Measurements from ENCODE around the gene ELOB. TPM values are rescaled to one million over a fixed set of nuclear protein-coding genes. Genes with fewer than 3 reads are reported as not detected.

Gene ELOB
- total RNA-seq, 2 experiments from 2014 or later: 165 to 175 TPM

DNA sequence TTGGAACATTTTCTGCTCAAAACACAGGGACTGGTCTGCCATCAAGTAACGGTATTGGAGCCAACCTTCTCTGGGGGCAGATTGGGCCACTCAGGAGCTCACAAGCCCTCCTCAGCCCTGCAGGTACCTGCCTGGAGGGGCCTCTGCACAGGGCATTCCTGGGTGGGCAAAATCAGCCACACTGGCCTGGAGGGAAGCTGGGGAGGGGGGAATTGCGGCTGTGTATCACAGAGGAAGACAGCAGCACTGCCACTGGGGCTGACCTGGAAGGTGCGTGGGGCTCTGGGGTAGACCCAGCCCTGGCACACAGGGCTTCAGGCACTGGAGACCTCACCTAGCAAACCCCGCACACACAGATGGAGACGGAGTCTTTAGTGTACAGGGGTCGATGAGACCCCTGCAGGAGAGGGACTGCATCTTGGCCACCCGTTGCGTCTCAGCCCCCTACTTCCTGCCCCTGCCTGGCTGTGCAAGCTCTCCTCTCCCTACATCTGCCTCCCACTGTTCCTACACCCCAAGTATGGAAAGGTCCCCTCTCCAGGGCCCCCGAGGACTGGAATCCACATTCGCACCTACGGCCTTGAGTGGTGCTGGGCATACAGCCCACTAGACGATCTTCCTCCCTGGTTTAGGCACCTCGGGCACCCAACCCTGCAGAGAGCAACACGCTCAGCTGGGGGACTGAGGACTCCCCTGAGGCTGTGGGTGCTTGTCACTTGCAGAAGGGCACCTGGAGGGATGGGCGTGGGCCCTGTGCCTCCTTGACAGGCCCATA, 31.8 kb downstream of the ELOB start:
- POLR2A ChIA-PET: no interaction called here
- intact Hi-C loops (cut with micrococcal nuclease): no loop called here

DNA sequence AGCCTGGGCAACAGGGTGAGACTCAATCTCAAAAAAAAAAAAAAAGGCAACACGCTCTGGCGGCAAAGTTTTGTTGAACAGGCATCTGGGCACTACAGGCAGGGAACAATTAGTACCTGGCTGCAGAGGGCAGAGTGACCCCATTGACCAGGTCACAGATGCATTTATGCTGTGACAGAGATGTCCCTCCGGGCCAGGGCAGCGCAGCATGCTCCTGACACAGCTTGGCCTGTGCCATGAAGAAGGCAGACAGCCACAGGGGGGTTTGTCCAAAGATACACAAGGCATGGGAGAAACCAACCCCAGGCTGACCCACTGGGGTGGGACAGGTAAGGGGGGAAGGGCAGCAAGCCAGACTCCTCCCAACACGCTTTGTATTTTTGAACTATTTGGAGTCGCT, 32.4 kb downstream of the ELOB start:
- intact Hi-C loops (cut with micrococcal nuclease): no loop called here
- Mint-ChIP-seq H3K27ac (no peak overlapping the region), H3K4me1 (ENCODE audit: low read depth) (no peaks in the 10 kb centered on the region), H3K9me3 (no peaks in the 10 kb centered on the region), H3K4me3 (no peak overlapping the region), H3K36me3 (no peaks in the 10 kb centered on the region), H3K27me3 (no peaks in the 10 kb centered on the region)
- POLR2A ChIA-PET: no interaction called here
- DNase-seq: no peak
- CTCF ChIA-PET: no interaction called here

More for the DNA sequence above, 31.8 kb downstream of the ELOB start:
- no peaks in the 10 kb centered on the region for H3K27me3 Mint-ChIP-seq
- CTCF ChIA-PET: no interaction called here
- H3K4me1 Mint-ChIP-seq (ENCODE audit: low read depth): peaks cover 3% of the 10 kb centered on the region
- DNase-seq: no peak
- H3K4me3 Mint-ChIP-seq: no peak overlapping the region
- H3K36me3 Mint-ChIP-seq: no peaks in the 10 kb centered on the region
- H3K9me3 Mint-ChIP-seq: no peaks in the 10 kb centered on the region
- H3K27ac Mint-ChIP-seq: no peak overlapping the region

DNA sequence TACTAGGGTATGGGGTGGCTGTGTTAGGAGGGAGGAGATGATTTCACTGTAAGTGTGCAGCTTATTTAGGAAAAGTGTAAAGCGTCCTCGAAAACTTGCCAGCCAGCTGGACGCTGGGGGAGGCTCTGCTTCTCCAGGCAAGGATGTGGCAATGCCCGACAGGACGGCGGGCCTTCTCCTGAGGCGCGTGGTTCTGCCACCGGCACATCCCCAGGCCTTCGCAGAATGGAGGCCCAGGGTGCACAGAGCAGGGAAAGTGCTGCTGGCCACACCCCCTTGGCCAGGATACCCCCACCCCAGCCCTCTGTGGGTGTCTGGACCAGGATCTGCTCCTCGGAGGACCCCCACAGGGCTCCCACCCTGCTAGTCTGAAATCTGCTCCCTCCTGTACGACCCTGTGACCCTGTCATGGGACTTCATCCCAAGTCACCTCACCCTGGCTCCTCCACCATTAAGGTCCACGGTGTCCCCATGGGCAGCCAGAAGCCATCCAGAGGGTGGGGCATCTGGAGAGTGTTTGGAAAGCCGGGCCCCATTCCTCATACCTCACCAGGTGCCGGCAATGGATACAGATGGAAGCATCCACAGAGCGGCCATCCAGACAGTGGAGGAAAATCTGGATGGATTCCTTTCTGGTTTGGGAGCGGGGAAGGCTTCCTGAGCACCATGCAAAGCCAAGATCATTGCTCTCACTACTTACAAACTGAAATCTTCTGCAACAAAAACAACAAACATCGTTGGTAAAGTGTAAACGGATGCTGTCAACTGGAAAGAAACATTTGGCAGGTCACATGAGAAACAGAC, 33.9 kb downstream of the ELOB start:
- Mint-ChIP-seq H3K9me3 (no peaks in the 10 kb centered on the region), H3K27me3 (no peaks in the 10 kb centered on the region), H3K27ac (no peak overlapping the region), H3K4me3 (no peak overlapping the region), H3K36me3 (no peaks in the 10 kb centered on the region), H3K4me1 (ENCODE audit: low read depth) (no peaks in the 10 kb centered on the region)
- CTCF ChIA-PET: no interaction called here
- intact Hi-C loops (cut with micrococcal nuclease): no loop called here
- POLR2A ChIA-PET: interaction anchor here (0.9 kb wide), 1 partner anchor 9 kb away, joined by 3 read pairs; no protein-coding TSS in a partner anchor
- no peak for DNase-seq

DNA sequence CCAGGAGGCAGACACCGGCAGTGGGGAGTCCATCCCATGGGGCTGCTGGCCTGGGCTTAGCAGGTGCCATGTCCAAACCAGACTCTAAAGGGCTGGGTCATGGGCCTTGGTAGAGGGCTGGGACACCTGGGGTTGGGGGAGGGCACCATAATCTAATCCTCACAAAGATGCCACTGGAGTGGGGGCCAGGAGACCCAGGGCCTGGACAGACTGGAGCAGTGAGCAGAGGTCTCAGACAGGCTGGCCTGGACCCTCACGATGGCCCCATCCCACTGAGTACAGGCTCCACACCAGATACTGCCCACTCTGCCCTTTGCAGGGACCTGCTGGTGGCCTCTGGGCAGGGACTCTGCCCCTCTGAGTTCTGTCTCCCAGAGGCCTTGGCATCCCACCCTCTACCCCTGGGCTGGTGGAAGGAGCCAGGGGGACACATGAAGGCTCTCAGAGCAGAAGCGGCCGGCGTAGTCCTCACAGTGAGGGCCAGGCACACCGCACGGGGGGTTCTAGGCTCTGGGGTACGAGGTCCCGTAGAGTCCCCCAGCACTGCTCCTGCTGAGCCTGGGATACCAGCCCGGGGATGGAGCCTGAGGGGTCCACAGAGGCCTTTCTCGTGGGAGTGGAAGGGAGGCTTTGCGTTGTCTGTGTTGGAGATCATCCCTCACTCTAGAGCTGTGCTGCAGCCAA, 34.6 kb downstream of the ELOB start:
- Mint-ChIP-seq H3K27me3 (no peaks in the 10 kb centered on the region), H3K4me1 (ENCODE audit: low read depth) (no peaks in the 10 kb centered on the region)
- CTCF ChIA-PET: no interaction called here

DNA sequence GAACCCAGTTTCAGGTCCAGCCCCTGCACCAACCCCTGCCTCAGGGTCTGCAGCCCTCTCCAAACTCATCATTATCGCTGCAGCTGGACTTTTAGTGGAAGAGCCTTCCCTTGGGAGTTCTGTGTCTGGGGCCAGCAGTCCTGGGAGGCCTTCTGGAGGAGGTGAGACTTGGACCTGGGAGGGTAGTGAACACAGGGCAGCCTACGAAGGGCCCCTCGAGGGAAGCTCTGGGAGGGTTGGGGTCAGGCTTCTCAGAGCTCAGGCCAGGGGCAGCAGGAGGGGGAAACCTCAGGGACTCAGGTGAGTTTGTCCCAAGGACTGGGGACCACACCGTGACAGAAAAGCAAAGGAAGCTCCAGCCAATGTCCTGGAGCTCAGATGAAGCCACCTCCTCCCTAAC, 35.9 kb downstream of the ELOB start:
- no peak for DNase-seq
- CTCF ChIA-PET: no interaction called here
- Mint-ChIP-seq H3K9me3 (no peaks in the 10 kb centered on the region), H3K27ac (no peak overlapping the region), H3K27me3 (no peaks in the 10 kb centered on the region), H3K36me3 (no peaks in the 10 kb centered on the region), H3K4me3 (no peak overlapping the region), H3K4me1 (ENCODE audit: low read depth) (no peaks in the 10 kb centered on the region)
- POLR2A ChIA-PET: no interaction called here
- intact Hi-C loops (cut with micrococcal nuclease): no loop called here

More for the DNA sequence above, 34.6 kb downstream of the ELOB start:
- no peaks in the 10 kb centered on the region for H3K36me3 Mint-ChIP-seq
- DNase-seq: no peak
- intact Hi-C loops (cut with micrococcal nuclease): no loop called here
- POLR2A ChIA-PET: interaction anchor here (0.9 kb wide), 1 partner anchor 9 kb away, joined by 3 read pairs; no protein-coding TSS in a partner anchor
- H3K27ac Mint-ChIP-seq: no peak overlapping the region
- no peaks in the 10 kb centered on the region for H3K9me3 Mint-ChIP-seq
- no peak overlapping the region for H3K4me3 Mint-ChIP-seq

DNA sequence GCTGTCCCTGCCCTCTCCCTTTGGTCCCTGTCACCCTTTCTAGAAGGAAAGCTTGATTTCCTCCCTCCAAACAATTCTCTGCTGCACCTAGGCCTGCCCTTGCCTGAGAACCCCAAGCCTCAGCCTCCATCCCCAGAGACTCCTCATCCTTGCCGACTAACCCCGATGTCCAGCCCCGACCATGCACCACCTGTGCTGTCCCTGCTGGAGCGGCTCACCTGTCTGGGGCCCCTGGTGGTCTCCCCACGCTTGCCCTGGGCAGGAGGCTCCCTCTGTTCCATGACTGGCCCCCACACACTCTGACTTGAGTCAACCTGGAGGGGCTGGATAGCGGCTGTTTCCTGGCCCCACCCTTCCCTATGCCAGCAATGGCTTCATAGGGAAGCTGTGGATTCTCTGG, 36.6 kb downstream of the ELOB start:
- intact Hi-C loops (cut with micrococcal nuclease): no loop called here
- ChIA-PET CTCF (no interaction called here), POLR2A (interaction anchor here (0.7 kb wide), 1 partner anchor 234 kb away, joined by 3 read pairs; no protein-coding TSS in a partner anchor)
- no peaks in the 10 kb centered on the region for H3K9me3 Mint-ChIP-seq
- H3K27me3 Mint-ChIP-seq: no peaks in the 10 kb centered on the region
- H3K36me3 Mint-ChIP-seq: no peaks in the 10 kb centered on the region
- DNase-seq: no peak
- no peak overlapping the region for H3K4me3 Mint-ChIP-seq
- no peaks in the 10 kb centered on the region for H3K4me1 Mint-ChIP-seq (ENCODE audit: low read depth)
- no peak overlapping the region for H3K27ac Mint-ChIP-seq

DNA sequence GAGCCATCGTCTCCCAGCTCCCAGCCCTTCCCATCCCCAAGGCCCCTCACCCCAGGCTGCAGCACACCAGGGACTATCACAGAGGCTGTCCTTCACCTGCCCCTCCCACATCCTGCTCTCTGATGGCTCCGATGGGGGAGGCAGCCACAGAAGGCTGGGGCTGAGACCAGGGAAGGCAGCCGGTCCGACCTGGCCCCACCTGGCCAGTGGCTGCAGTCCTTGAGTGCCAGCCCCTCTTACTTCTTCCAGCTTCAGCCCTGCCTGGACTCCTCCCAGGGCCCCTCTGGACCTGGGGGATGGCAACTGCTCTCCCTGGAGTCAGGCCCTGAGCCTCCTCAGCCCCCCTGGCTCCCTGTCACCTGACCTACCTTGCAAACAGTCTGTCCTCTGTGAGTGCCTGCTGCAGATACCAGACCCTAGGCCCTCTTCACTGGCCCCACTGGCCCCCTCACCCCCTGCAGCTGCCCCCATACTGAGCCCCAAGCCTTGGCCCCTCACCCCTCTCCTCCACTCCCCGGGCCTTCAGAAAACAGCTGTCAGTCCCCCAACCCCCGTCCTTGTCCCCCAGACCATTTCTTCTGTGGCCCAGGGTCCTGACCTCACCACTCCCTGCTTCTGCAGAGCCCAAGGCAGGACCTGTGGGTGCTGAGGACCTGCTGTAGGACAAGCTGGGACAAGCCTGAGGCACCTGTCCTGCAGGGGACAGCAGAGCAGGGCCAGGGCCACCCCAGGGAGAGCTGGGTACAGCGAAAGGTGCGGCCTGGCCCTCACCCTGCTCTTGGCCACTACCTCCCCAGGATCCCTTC, 37.3 kb downstream of the ELOB start:
- Mint-ChIP-seq H3K9me3 (no peaks in the 10 kb centered on the region), H3K4me3 (no peak overlapping the region), H3K27me3 (peaks cover 1% of the 10 kb centered on the region), H3K27ac (no peak overlapping the region), H3K4me1 (ENCODE audit: low read depth) (no peaks in the 10 kb centered on the region), H3K36me3 (no peaks in the 10 kb centered on the region)
- DNase-seq: no peak
- intact Hi-C loops (cut with micrococcal nuclease): no loop called here
- ChIA-PET POLR2A (interaction anchor here (0.7 kb wide), 1 partner anchor 234 kb away, joined by 3 read pairs; no protein-coding TSS in a partner anchor), CTCF (no interaction called here)

DNA sequence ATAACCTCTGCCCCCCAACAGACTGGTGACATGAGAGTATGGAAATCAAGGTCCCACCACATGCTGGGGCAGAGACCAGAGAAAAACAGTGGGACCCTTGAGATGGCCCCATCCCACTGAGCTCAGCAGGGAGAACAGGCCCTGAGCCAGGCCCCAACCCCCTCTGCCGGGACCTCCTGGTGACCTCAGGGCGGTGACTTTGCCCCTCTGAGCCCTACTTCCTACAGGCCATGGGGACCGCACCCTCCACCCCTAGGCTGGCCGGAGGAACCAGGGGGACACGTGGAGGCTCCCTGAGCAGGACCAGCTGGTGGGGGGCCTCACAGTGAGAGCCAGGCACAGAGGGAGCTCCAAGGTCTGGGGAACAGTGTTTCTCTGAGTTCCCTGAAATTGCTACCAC, 38.5 kb downstream of the ELOB start:
- peaks cover 1% of the 10 kb centered on the region for H3K27me3 Mint-ChIP-seq
- H3K9me3 Mint-ChIP-seq: no peaks in the 10 kb centered on the region
- H3K4me1 Mint-ChIP-seq (ENCODE audit: low read depth): no peaks in the 10 kb centered on the region
- no peak overlapping the region for H3K4me3 Mint-ChIP-seq
- no peak overlapping the region for H3K27ac Mint-ChIP-seq
- POLR2A ChIA-PET: no interaction called here
- no peaks in the 10 kb centered on the region for H3K36me3 Mint-ChIP-seq
- no peak for DNase-seq
- intact Hi-C loops (cut with micrococcal nuclease): no loop called here
- CTCF ChIA-PET: interaction anchor here (0.6 kb wide), 1 partner anchor 10 kb away, joined by 3 read pairs; no protein-coding TSS in a partner anchor

DNA sequence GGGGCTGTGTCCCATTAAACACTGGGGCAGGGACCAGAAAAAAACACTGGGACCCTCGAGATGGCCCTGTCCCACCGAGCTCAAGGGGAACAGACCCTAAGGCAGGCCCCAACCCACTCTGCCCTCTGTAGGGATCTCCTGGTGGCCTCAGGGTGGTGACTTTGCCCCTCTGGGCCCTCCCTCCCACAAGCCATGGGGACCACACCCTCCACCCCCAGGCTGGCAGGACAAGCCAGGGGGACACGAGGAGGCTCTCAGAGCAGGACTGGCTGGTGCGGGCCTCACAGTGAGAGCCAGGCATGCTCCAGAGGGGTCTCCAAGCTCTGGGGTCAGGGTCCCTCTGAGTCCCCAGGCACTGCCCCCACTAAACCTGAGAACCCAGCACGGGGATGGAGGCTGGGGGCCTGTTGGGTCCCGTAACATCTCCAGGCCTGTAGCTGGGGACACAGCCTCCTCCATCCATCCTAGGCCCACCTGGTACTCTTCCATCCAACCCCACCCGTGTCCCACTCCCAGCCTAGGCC, 39.1 kb downstream of the ELOB start:
- Mint-ChIP-seq H3K4me1 (ENCODE audit: low read depth) (no peaks in the 10 kb centered on the region), H3K27ac (no peak overlapping the region), H3K4me3 (no peak overlapping the region), H3K9me3 (no peaks in the 10 kb centered on the region), H3K27me3 (peaks cover 1% of the 10 kb centered on the region), H3K36me3 (no peaks in the 10 kb centered on the region)
- CTCF ChIA-PET: interaction anchor here (0.6 kb wide), 2 partner anchors 9 to 1014 kb away, joined by 3 read pairs; no protein-coding TSS in a partner anchor
- no peak for DNase-seq
- POLR2A ChIA-PET: no interaction called here
- intact Hi-C loops (cut with micrococcal nuclease): no loop called here

DNA sequence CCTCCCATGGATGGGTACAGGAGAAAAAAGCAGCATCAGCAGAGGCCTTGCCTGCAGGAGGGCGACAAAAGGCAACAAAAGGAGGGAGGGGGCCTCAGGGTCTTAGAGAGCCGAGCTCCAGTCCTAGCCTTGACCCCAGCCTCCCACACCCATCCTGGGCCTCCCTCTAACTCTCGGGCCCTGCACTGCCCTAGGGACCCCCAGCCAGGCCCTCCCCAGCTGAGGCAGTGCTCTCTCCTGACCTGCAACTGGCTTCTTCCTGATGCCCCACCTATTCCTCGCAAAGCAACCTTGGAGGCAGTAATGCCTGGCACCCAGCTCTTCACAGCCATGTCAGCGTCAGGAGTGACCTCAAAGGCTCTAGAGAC, 39.9 kb downstream of the ELOB start:
- POLR2A ChIA-PET: no interaction called here
- H3K27ac Mint-ChIP-seq: no peak overlapping the region

DNA sequence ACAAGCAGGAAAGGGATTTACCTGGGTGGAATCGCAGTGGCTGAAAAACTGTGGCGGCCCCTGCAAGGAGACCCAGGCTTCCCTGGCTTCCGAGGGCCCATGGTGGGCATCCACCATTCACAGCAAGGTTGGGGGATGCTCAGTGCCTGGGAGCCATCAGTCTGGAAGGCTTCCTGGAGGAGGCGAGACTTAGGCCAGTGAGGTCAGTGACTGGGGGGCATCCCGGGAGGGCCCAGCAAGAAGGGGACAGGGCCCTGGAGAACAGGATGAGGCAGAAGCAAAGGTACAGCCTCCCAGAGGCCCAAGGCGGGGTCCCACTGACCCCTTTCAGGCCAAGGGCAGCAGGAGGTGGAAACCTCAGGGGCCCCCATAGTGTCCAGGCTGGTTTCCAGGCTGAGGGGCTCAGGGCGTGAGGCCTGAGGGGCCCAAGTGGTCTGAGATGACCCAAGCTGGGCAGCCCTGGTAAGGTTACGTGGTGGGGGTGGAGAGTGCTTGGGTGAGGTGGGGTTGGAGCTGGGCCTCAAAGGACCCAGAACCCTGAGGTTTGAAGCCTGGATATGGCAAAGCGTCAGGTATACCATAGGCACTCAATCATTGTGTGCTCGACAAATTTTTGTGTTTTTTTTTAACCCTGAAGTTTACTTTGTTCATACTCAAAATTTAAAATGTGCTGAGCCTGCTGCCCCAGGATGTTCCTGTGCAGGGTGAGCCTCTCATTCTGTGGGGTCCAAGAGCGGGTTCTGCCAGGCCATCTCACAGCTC, 40.4 kb downstream of the ELOB start:
- Mint-ChIP-seq H3K27me3 (peaks cover 1% of the 10 kb centered on the region), H3K4me3 (no peak overlapping the region), H3K27ac (no peak overlapping the region), H3K9me3 (no peaks in the 10 kb centered on the region), H3K4me1 (ENCODE audit: low read depth) (no peaks in the 10 kb centered on the region), H3K36me3 (no peaks in the 10 kb centered on the region)
- POLR2A ChIA-PET: no interaction called here
- intact Hi-C loops (cut with micrococcal nuclease): no loop called here
- CTCF ChIA-PET: no interaction called here
- DNase-seq: no peak

More for the DNA sequence above, 39.9 kb downstream of the ELOB start:
- Mint-ChIP-seq H3K36me3 (no peaks in the 10 kb centered on the region), H3K9me3 (no peaks in the 10 kb centered on the region), H3K27me3 (peaks cover 1% of the 10 kb centered on the region), H3K4me3 (no peak overlapping the region), H3K4me1 (ENCODE audit: low read depth) (no peaks in the 10 kb centered on the region)
- DNase-seq: no peak
- CTCF ChIA-PET: no interaction called here
- intact Hi-C loops (cut with micrococcal nuclease): no loop called here

Measured in activated CD4-positive, alpha-beta memory T cell treated with anti-CD3 and anti-CD28 coated beads for 36 hours (primary cell).